Prostate gland (tissue), 2 donors: ENCODE measurements around the gene C1orf167.

Experiments used
- POLR2A ChIP-seq: fragments of 450-650 bp; IDR thresholded peaks from one replicate; pipeline ENCODE4 v1.6.1; 2016; ENCODE audit warnings: antibody characterized with exemption, mild to moderate bottlenecking
- POLR2AphosphoS5 ChIP-seq: sonication (generic); formaldehyde crosslinking; IDR thresholded peaks from one replicate; pipeline ENCODE4 v1.6.1; 2017; ENCODE audit warnings: antibody characterized with exemption
- TF ChIP-seq, protein P1 (sequence below), 4 experiments: fragments of 200-600 bp in 2 of 4; fragments of 450-650 bp in 2 of 4; sonication (generic) in 2 of 4; IDR thresholded peaks; 1 replicate in 3 of 4; 2 replicates in 1 of 4; pipeline ENCODE4 v1.5.1; 2016 to 2019; ENCODE audit warnings: antibody characterized with exemption in 4 of 4, mild to moderate bottlenecking in 2 of 4, moderate library complexity in 2 of 4

DNA sequence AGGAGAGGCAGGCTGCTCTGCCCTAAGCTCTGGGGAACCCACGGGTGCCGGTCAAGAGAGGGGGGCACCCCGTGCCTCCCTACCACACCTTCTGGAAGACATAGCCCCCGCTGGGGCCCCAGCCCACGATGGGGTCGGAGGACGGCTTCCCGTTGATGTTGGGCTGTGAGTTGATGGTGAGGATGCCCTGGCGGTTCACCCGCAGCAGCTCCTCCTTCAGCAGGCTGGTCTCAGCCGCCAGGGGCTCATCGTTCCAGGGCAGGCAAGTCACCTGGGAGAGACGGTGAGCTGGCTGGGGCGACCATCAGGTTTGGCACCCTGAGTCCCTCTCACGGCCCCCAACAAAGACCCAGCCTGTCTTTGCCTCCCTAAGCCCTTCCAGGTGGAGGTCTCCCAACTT is 31.8 kb downstream of the C1orf167 start:
- TF ChIP-seq, protein P1, sequence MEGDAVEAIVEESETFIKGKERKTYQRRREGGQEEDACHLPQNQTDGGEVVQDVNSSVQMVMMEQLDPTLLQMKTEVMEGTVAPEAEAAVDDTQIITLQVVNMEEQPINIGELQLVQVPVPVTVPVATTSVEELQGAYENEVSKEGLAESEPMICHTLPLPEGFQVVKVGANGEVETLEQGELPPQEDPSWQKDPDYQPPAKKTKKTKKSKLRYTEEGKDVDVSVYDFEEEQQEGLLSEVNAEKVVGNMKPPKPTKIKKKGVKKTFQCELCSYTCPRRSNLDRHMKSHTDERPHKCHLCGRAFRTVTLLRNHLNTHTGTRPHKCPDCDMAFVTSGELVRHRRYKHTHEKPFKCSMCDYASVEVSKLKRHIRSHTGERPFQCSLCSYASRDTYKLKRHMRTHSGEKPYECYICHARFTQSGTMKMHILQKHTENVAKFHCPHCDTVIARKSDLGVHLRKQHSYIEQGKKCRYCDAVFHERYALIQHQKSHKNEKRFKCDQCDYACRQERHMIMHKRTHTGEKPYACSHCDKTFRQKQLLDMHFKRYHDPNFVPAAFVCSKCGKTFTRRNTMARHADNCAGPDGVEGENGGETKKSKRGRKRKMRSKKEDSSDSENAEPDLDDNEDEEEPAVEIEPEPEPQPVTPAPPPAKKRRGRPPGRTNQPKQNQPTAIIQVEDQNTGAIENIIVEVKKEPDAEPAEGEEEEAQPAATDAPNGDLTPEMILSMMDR (IDR thresholded peaks at IDR 0.05), result no peak
- TF ChIP-seq POLR2A (no peak), POLR2AphosphoS5 (no peak)
